HG02763 (cell line): ENCODE data around the gene RARRES1.
"Not testable (repeated sequence)": the region's sequence is repeated elsewhere in the genome, so short reads cannot be mapped to it uniquely, and the experiment has no call there.

ENCODE experiments used
- ATAC-seq: cut with Tn5 transposase; IDR thresholded peaks from one replicate; pipeline ENCODE4 v1.9.1; 2021; ENCODE audit warnings: mild to moderate bottlenecking, moderate library complexity; ENCODE audit not compliant: unreplicated experiment

RARRES1 gene

DNA sequence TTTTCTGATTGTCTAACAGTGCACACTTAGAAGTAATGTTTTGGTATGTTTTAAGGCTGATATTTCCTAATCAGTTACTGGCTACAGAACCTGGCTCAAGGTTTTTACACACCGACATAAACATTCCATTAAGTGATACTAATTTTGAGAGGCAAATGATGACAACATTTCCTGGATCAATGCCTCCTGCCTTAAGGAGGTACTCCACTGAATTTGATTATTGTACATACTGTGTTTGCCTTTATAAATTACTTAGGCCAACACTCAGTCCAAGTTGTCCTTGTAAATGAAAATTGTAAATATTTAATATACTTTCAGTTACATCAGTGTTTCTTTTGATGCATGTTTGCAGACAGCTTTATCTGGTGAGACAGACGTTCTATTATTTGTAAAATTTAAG, 35.6 kb downstream of the RARRES1 start:
- ATAC-seq: no peak

- ATAC-seq: not testable (repeated sequence)
Measured at GRCh38 chr3:158693866-158694456, 38.3 kb downstream of the RARRES1 start.

DNA sequence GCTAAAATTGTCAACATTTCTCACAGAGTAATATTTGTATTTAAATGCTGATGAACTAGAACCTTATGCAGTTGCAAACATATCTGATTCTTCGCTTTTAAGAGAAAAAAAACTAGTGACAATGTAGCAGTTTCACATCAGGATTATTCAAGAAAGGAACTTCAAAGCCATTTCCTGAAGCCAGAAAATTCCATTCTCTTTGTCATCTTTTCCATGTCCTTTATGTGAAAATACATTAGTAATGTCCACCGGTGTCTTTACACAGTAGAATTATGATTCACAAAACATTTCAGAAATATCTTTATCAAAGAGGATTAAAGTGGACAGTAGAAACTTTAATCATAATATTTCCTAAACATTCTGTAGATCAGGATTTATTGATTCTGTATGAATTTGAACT, 47.1 kb downstream of the RARRES1 start:
- no peak for ATAC-seq

- no peak for ATAC-seq
Measured at GRCh38 chr3:158683230-158683962, 48.9 kb downstream of the RARRES1 start.

- no peak for ATAC-seq
Measured at GRCh38 chr3:158680861-158681260, 51.4 kb downstream of the RARRES1 start.

GRCh38 chr3:158679547-158680000, 52.7 kb downstream of the RARRES1 start:
- no peak for ATAC-seq

- no peak for ATAC-seq
Measured at GRCh38 chr3:158678687-158679086, 53.6 kb downstream of the RARRES1 start.

DNA sequence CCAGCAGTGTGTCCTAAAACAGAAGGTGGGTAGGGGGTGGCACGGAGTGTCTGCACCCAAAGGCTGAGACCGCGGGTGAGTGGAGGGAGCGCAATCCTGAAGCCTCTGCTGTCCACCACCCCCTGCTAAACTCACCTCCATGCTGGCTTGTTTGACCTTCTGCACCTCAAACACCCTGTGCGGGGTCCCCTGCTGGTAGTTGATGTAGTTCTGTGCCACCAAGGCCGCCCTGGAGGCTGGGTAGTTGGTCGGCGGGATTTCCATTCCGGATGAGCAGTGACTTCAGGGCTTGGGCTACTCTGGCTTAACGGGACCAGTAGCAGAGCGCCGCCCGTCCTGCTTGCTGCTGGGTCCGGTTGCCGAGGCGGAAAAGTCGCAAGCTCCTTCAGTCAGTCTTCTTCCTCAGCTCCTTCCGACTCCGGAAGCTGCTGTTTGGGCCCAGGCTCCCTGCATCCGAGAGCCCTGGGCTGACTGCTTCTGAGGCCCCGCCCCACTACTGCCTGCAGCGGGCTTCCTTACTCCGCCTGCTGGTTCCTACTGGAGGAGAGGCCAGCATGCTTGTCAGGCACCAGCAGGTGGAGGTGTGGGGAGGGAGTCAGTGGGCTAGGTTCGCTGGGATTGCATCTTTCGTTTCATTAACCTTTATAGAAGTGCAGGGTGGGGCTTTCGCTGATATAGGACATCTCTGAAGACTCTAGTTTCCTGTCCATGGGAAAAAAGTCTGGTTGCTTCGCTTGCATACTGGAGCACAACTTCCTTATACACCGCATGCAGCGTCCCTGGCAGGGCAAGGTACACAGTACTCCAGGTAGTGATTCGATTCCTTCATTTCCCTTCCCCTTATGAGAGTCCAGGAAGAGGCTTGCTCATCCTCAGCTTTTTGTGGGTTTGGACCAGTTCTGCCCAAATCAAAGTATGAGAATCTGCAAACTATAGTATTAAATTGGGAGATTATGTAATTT, 59.8 kb downstream of the RARRES1 start, which contains the start of gene LXN:
LXN (minus strand) TSS at position 434 of the 962 bp plus-strand sequence; CDS start at position 264, 170 bp downstream.
- peak; percentile 100 for ATAC-seq

DNA sequence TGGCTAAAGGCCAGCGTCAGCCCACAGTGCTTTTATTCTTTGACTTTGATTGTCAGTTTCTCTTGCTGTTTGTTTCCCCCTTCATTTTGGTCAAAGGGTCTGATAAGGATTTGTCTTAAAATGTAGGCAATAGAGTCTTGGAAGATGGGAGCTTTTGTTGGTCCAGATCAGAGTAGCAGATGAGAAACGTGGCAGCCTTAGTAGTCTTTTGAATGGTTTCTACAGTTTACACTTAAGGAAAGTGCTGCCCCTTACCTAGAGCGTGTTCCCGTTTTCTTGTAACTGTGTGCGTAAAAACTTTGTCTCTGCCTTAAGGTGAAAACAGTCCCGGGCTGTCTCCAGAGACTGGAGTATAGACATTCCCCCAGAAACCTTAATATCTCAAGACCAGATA, 60.4 kb downstream of the RARRES1 start:
- no peak for ATAC-seq

- no peak for ATAC-seq
Measured at GRCh38 chr3:158668506-158668905, 63.8 kb downstream of the RARRES1 start.

- ATAC-seq: no peak
Measured at GRCh38 chr3:158666416-158666815, 65.8 kb downstream of the RARRES1 start.

- ATAC-seq: no peak
Measured at GRCh38 chr3:158663832-158664231, 68.4 kb downstream of the RARRES1 start.

DNA sequence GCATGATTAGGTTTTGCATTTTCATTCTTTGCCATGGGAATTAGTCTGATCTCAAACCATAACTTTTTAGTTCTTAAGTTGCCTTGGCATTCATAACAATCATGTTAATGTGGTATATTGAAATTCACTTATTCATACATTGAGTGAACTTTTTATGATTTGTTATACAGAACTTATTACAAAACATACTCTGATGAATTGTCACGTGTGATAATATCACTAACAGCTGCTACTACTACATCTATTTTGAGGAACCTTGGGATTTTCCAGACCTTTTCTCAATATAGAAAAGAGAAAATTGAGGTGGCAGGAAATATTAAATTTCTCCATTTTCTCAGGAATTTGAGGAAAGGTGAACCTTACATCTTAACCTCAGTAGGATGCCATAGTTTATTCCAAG, 69.0 kb downstream of the RARRES1 start:
- no peak for ATAC-seq

DNA sequence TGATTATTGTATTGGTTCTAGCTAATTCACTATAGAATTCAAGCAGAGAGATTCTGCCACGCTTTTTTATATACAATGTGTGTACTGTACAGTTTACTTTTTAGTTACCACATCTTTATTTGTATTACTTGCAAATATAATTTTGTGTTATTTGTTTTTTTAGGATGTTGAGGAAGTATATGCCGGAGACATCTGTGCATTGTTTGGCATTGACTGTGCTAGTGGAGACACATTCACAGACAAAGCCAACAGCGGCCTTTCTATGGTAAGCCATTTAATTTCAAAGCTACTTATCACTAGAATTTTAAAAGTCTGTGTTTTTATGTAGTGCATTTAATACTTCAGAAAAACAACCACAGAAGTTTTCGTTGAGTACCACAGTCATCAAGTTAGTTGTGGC, 71.5 kb downstream of the RARRES1 start:
- ATAC-seq: no peak

GRCh38 chr3:158659454-158660237, 72.6 kb downstream of the RARRES1 start:
- peak; percentile 68 for ATAC-seq

DNA sequence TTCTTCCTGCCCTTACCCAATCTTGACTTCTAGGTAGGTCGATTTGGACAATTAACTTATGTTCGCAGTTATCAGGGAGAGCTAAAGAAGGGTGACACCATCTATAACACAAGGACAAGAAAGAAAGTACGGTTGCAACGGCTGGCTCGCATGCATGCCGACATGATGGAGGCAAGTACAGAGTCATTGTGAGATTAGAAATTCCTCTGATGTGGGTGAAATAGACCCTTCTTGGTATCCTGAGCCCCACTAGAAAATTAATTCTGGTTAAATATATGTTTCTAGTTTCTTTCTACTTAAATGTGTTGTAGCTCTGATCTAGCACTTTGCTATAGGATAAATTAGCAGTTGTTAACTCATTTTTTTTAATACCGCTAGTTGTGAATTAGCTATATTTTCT, 73.4 kb downstream of the RARRES1 start:
- no peak for ATAC-seq

GRCh38 chr3:158652463-158652862, 79.8 kb downstream of the RARRES1 start:
- no peak for ATAC-seq

- ATAC-seq: no peak
Measured at GRCh38 chr3:158651192-158651591, 81.1 kb downstream of the RARRES1 start.

DNA sequence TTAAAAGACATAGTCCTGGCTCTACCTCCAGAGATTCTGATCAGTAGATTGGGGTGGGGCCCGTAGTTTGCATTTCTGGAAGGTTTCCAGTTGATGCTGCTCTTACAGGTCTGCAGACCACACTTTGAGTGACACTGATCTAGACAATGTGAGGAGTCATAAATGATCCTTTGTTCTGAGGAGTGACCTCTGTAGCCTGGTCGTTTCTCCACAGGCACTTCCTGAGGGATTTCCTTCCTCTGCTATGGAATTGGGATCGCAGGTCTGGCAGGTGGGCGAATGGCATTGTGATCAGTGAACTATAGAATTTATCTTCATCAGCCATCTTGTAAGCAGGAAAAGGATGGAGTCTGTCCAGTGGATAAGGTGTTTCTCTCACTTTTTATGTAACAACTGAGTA, 82.5 kb downstream of the RARRES1 start:
- ATAC-seq: no peak
